Measurements from ENCODE around the gene MIEF1.
A peak's percentile ranks its signal among the peaks of the same experiment; 100 is the strongest.
"Not testable (repeated sequence)": the region's sequence is repeated elsewhere in the genome, so short reads cannot be mapped to it uniquely, and the experiment has no call there.

The MIEF1 gene

DNA sequence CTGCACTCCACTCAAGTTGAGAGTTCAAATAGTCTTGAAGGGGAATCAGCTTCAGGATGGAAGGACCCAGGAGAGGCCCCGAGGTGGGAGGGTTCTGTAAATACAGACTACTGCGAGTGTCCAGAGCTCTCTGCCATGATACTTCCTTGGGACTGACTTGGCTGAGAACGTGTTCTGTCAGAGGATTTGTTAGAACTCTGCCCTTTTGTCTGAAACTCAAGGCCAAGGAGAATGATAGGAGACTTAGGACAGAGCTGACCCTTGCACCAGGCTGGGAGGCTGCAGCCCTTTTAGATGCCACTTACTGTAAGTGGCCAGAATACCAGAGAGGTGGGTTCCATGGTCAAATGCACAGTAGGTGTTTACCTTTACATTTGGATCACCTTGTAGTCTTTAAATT lies 15.4 kb downstream of the MIEF1 start:
- DNase-seq: no peak

DNA sequence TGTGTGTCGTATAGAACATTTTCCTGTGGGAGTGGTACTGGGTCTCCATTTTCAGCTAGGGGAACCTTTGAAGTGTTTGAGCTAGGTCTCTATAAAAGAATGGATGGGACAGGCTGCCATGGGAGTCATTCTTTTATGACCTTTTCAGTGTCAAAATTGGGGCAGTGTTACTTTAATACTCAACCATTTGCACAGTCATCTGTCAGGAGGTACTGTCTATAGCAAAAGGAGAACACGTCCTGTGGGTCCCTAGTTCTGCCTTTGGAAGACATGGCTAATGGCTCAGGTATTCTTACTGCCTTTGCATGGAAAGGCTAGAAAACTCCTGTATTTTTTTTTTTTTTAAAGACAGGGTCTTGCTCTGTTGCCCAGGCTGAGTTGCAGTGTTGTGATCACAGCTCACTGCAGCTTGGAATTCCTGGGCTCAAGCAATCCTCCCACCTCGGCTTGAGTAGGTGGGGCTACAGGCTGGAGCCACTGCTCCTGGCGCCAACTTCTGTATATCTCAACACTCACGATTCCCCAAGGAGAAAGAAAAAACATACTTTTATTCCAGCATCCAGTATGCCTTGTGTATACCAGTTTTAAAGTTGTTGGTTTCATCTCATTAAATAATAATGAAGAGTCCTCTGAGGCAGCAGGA lies 16.2 kb downstream of the MIEF1 start:
- DNase-seq: no peak

DNA sequence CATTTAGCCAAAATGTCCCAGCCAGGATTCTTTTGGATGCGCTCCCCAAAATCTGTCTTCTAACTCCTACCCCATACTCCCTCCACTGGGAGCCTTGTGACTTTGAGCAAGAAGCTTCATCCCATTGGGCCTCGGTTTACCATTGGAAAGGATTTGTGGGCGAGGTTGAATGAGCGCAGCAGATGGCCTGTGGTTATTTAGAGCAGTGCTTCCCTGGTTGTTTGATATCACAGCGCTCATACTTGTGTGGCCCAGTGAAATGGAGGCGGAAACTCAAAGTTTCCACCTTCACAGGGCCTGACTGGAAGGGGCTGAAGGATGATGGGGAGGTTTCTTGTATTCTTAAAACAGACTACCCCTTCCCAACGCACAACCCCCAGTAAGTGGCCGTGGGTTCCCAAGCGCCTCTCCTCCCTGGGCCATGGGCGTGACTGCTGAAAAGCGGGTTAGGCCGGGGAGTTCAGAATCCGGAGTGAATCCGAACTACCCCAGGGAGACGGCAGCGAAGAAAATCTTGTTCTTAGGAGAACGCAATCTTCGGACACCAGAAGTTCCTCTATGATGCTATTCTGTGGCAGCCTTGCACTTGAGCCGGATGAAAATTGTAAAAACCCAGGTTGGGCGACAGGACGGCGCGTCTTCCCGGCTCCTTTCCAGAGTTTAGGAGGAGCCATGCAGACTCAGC lies 17.0 kb downstream of the MIEF1 start:
- DNase-seq: peak; percentile 69

DNA sequence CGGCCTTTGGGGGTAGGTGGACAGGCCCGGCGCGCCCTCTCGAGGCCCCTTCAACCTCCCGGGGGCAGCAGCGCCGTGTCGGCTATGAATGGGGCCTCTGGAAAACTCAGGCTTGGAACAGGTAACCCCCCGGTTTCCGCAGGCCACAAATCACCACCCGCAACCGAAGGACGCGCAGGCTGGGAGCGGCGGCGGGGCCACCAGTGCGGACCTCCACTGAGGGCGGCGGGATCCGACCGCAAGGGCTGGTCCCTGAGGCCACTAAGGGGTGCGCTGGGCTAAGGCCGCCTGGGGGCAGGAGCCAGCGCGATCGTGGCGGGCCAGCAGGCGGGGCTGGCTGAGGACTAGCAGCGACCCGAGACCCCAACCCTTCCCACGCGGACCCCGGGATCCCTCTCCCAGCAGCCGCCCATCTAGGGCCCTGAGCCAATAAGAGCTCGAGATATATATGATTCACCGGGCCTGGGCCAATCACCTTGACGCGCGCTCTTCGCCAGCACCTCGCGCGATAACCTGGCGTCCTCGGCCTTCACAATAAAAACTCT lies 17.7 kb downstream of the MIEF1 start:
- DNase-seq: peak; percentile 99

DNA sequence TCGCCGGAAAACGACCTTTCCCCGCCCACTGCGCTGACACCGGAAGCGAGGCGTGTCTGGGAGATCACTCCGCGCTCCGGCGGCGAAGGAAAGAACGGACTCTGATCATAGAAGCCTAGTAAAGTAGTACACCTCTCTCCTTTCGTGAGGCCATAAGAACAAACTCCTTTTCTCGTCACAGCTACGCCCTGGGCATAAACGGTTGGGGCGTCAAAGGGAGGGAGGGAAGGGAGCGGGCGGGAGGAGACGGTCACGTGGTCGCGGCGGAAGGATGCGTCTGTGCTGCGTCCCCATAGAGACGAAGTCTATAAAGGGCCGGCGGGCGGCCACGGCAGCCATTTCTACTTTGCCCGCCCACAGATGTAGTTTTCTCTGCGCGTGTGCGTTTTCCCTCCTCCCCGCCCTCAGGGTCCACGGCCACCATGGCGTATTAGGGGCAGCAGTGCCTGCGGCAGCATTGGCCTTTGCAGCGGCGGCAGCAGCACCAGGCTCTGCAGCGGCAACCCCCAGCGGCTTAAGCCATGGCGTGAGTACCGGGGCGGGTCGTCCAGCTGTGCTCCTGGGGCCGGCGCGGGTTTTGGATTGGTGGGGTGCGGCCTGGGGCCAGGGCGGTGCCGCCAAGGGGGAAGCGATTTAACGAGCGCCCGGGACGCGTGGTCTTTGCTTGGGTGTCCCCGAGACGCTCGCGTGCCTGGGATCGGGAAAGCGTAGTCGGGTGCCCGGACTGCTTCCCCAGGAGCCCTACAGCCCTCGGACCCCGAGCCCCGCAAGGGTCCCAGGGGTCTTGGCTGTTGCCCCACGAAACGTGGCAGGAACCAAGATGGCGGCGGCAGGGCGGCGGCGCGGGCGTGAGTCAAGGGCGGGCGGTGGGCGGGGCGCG lies 18.4 kb downstream of the MIEF1 start, which contains the start of gene ATF4:
Gene ATF4, plus strand, starts transcription at position 337 of the 880 bp plus-strand sequence. CDS start 884 bp downstream, outside the sequence.
- DNase-seq: peak; percentile 93

DNA sequence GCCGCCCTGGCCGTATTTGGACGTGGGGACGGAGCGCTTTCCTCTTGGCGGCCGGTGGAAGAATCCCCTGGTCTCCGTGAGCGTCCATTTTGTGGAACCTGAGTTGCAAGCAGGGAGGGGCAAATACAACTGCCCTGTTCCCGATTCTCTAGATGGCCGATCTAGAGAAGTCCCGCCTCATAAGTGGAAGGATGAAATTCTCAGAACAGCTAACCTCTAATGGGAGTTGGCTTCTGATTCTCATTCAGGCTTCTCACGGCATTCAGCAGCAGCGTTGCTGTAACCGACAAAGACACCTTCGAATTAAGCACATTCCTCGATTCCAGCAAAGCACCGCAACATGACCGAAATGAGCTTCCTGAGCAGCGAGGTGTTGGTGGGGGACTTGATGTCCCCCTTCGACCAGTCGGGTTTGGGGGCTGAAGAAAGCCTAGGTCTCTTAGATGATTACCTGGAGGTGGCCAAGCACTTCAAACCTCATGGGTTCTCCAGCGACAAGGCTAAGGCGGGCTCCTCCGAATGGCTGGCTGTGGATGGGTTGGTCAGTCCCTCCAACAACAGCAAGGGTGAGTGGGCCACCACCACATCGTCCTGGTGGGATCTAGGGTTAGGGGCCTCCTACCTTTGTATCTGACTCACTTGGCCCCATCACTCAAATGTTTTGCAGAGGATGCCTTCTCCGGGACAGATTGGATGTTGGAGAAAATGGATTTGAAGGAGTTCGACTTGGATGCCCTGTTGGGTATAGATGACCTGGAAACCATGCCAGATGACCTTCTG lies 19.2 kb downstream of the MIEF1 start:
- not testable (repeated sequence) for DNase-seq

DNA sequence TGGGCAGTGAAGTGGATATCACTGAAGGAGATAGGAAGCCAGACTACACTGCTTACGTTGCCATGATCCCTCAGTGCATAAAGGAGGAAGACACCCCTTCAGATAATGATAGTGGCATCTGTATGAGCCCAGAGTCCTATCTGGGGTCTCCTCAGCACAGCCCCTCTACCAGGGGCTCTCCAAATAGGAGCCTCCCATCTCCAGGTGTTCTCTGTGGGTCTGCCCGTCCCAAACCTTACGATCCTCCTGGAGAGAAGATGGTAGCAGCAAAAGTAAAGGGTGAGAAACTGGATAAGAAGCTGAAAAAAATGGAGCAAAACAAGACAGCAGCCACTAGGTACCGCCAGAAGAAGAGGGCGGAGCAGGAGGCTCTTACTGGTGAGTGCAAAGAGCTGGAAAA lies 20.0 kb downstream of the MIEF1 start:
- DNase-seq: not testable (repeated sequence)

DNA sequence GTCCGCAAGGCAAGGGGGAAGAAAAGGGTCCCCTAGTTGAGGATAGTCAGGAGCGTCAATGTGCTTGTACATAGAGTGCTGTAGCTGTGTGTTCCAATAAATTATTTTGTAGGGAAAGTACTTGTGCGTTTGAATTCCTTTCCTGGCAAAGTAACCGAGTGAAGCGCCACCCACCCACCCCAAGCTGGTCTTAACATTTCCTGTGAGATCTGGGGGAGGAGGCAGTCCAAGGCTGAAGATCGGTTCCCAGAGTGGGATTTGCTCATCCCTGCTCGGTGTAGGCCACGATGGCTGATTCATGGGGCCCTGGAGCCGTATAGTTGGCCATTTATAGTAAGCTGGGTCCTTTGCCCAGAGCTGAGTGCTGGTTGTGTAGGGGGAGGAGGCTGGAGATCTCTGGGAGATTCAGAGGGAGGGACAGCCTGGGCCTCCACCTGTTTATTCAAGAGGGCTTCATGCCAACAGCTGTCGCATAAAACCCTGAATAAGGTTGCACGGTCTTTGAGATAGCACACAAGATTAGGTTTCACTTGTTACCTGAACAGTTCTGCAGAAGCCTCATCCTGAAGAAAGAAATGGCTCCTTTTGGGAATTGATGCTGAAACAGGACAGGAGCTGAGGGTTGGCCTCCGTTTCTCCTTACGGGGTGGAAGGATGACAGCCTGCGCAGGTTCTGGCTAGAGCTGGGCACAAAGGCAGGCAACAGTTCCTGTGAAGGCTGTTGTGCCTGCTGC lies 20.6 kb downstream of the MIEF1 start:
- DNase-seq: peak; percentile 66

DNA sequence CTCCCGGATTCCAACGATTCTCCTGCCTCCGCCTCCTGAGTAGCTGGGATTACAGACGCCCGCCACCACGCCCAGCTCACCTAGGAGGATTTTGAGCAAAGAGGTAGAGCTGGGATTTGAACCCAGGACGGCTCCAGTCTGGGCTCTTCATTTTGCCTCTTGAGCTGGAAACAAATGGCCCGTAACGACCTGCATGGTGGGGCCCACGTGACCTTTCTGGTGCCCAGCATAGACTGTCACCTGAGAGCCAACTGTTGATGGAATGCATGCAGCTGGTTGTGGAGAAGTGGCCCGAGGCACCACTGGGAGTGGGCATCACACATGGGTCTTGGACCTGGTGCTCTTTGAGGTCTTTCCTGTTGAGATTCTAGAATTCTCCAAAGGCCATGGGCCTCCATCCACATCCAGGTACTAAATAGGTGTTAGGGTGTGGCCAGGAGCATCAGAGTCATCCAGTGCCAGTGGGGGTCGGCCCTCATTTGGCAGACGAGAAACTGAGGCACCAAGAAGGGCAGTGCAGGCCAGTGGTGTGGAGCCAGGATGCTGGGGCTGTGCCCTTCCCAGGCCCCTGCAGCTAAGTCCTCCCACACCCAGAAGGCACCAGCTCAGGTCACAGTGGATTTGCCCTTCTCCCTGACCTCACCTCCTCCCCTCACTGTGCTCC lies 22.1 kb downstream of the MIEF1 start:
- no peak for DNase-seq

DNA sequence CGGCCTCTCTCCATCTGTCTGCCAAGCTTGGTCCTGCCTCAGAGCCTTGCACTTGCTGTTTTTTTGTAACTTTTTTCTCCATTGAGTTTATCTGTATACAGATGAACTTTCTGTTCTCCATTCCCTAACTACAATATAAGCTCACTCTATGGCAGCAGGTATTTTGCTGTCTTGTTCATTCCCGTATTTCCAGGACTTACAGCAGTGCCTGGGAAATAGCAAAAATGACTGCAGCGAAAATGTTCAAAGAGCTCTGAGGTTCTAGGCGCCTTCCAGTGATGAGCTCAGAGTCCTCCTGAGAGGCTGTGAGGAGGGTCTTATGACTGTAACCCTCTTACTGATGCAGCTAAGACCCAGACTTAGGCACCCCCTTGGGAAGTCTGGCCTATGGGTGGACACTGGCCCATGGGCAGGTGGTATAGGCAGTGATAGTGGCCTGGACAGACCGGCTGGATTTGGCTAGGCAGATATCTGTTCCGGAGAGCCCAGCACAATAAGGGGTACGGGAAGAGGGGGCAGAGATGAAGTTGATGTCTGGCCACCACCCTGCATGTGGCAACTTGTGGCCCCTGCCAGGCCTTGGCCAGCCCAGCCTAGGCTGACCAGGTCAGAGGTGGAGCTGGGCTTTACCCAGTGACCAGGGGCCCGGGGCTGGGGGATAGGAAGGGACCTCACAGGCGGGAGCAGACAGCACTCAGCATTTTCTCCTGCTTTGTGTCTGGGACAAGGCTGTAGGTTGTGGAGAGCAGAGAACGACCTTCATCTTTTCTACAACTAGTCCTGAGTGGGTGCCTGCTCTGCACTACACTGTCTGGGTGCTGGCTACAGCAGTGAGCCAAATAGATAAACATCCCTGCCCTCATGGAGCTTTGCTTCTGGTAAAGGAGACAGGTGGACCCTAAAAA lies 22.9 kb downstream of the MIEF1 start:
- no peak for DNase-seq

DNA sequence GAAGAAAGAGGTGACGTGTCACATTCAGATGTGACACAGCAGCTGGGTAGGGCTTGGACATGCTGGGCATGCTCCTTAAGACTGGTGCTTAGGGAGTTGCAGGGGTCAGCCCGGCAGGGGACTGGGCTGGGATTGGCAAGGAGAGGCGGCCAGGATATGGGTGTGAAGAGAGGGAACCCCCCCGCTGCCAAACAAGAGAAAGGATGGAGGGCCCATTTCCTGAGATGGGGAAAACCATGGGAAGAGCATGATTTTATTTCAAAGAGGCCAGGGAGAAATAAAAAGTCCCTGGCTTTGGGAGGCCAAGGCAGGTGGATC lies 23.5 kb downstream of the MIEF1 start:
- no peak for DNase-seq

DNA sequence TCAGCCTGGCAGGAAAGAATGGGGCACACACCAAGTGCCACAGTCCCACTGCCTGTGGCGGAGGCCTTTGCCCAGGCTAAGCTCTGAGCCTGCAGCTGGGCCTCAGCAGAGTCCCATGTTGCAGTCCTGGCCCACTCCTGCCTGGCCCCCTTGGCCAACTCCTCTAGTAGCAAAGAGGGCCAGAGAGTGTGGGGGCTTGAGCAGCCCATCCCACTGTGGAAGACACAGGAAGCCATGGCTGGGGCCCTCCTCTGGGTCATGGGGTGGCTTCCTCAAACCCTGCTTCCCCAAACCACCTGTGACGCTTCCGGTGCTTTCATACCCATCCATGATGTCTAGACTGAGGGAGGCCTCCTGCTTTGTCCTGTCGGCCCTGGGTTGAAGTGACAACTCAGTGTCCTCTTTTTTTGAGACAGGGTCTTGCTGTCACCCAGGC lies 24.7 kb downstream of the MIEF1 start:
- DNase-seq: peak; percentile 61

DNA sequence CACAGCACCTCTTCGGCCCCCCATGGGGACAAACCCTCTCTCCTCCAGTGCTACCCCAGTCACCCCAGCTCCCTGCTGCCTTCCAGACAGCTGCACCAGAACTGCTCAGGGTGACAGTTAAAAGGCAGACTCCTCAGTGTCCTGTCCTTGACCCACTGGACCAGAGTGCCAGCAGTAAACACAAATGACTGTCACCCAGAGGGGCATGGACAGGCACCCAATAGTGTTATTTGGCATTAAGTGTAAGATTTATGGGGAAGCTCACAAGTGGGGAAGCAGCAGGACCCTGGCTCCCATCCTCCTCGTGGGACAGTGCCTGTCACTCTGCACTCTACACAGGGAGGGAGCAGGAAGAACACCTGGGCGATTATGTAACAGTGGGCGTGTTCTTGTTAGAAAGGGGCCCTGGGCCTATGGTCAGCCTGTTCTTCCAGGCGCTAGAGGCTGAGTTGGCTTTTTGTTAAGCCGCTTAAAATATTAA lies 25.4 kb downstream of the MIEF1 start:
- no peak for DNase-seq

DNA sequence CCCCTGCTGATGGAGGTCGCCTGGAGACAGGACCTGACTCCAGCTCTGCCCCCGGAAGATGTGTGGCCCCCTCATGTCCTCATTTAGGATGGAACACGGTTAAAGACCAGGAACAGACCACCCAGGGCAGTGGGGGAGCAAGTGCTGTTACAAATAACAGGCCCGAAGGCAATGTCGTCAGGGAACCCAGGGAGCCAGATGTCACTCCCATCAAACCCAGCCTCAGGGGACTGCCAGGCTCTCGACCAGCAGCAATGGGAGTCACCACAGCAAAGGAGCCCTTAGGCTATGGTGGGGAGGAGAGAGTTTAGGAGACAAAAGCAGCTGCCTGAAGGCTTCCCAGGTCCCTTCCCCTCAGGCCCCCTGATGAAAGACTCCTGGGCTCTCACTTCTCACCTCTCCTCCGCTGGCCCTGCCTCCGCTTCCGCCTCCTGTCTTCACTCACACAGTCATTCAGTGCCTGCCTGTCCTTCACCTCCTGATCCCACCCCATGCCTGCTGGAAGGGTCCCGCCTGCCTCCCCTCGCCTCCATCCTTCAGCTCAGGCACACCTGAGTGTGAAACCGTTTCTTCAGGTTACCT lies 26.1 kb downstream of the MIEF1 start:
- DNase-seq: no peak

DNA sequence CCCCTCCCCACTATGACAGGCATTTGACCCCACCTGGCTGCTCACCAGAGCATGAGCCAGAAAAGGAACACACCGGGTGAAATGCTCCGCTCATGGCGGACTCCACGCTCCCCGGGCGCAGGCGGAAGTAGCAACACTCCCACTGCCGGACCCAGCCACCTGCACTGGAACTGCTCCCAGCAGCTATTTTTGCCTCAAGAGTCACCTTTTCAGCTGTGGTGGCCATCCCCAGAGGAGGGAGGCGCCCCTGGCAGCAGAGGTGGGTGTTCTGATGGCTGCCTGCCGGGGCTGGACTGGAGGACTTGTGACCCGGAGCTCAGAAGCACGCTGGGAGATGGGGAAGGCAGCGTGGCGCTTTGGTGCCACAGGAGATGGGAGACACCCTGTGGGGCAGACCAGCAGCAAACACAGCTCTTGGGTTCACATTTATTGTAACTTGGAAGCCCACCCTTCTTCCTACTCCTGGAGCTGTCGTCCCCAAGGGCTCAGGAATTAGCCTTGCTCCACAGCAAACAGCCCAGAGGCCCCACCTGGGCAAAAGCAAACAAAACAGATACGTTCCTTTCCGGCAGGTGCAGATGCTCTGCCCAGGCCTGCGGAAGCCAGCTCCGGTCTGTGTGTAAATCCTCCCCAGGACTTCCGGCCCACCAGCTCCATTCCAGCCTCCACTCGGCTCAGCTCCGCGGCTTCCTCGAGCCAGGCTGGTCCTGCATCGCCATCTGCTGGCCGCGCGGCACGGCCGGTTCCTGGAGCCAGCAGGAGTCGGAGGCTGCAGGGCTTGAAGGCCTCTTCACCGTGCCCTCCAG lies 26.8 kb downstream of the MIEF1 start:
- peak; percentile 95 for DNase-seq

DNA sequence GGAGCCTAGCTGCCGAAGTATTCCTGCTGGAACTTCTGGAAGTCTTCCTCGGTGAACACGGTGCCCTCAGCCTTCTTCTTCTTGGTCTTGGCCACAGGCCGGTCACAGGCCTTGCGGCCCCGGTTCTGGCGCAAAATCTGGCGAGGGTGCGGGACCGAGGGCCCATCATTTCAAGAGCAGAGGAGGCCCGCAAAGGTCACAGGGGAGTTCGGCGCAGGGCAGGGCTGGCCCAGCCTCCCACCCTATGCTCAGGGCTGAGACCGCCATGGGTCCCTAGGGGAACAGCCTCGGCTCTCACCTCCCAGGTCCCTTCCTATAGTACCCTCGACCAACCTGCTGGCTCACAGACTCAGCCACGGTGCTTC lies 27.4 kb downstream of the MIEF1 start:
- DNase-seq: no peak

DNA sequence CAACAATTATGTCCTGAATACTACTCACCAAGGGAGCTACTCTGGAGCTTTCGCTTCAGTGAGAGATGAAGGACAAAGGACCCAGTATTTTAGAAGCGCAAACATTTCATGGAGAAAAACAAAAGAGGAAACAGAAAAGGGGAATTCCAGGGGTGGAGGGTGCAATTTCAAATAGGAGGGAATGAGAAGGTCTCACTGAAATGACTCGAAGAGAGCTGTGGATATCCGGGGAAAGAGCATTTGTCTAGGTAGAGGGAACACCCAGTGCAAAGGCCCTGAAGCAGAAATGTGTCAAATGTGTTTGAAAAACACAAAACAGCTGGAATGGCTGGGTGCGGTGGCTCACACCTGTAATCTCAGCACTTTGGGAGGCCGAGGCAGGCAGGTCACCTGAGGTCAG lies 28.0 kb downstream of the MIEF1 start:
- DNase-seq: no peak

DNA sequence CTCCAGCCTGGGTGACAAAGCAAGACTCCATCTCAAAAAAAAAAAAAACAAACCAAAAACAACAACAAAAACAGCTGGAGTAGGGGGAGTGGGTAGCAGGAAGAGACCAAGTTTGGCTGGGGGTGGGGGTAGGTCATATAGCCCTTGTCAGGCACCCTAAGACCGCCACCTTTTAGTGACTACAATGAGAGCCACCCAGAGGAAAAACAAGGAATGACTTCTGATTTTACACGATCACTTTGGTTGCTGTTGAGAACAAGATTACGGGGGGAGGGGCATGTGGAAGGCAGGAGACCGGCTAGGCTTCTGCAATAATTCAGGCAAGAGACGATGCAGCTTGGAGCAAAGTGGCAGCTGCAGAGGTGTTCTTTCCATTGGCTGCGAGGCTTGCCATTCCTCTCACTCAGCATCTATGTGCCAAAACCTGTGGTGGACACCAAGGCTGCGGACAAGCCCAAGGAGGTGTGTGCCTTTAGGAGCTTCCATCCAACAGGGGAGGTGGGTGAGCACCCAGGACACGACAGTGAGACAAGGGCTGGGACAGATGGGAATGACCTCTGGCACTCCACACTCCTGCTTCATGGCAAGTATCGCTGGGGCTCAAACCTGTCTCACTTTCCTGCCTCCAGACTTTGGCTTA lies 28.7 kb downstream of the MIEF1 start:
- DNase-seq: peak; percentile 92

All from hematopoietic multipotent progenitor cell treated with erythropoietin and hydrocortisone succinate and interleukin-3 and kit ligand, for 6 days (in vitro differentiated cells).